HG02973 (cell line): ENCODE results near the gene LRP1B.
"Not testable (repeated sequence)": the region's sequence is repeated elsewhere in the genome, so short reads cannot be mapped to it uniquely, and the experiment has no call there.

Source experiments
- ATAC-seq: cut with Tn5 transposase; IDR thresholded peaks from one replicate; pipeline ENCODE4 v1.9.1; 2021; ENCODE audit warnings: moderate library complexity; ENCODE audit not compliant: unreplicated experiment

LRP1B gene

GRCh38 chr2:140344266-140344665 lies 1786.5 kb downstream of the LRP1B start:
- not testable (repeated sequence) for ATAC-seq

GRCh38 chr2:140338795-140339194 lies 1792.0 kb downstream of the LRP1B start:
- ATAC-seq, result no peak

GRCh38 chr2:140337061-140337460 lies 1793.8 kb downstream of the LRP1B start:
- ATAC-seq, result no peak

GRCh38 chr2:140316345-140316744 lies 1814.5 kb downstream of the LRP1B start:
- ATAC-seq, result no peak

GRCh38 chr2:140311905-140312304 lies 1818.9 kb downstream of the LRP1B start:
- no peak for ATAC-seq

- ATAC-seq, result no peak
Measured at GRCh38 chr2:140308706-140309105, 1822.1 kb downstream of the LRP1B start.

- ATAC-seq, result no peak
Measured at GRCh38 chr2:140307532-140307931, 1823.3 kb downstream of the LRP1B start.

- ATAC-seq, result no peak
Measured at GRCh38 chr2:140295767-140296166, 1835.0 kb downstream of the LRP1B start.

- ATAC-seq, result no peak
Measured at GRCh38 chr2:140288726-140289125, 1842.1 kb downstream of the LRP1B start.

- no peak for ATAC-seq
Measured at GRCh38 chr2:140288213-140288612, 1842.6 kb downstream of the LRP1B start.

- ATAC-seq, result no peak
Measured at GRCh38 chr2:140286377-140286776, 1844.4 kb downstream of the LRP1B start.

- ATAC-seq, result not testable (repeated sequence)
Measured at GRCh38 chr2:140277344-140277743, 1853.5 kb downstream of the LRP1B start.

- ATAC-seq, result no peak
Measured at GRCh38 chr2:140276661-140277060, 1854.2 kb downstream of the LRP1B start.

GRCh38 chr2:140275427-140275826 lies 1855.4 kb downstream of the LRP1B start:
- no peak for ATAC-seq

- ATAC-seq, result no peak
Measured at GRCh38 chr2:140274891-140275290, 1855.9 kb downstream of the LRP1B start.

- no peak for ATAC-seq
Measured at GRCh38 chr2:140273958-140274357, 1856.9 kb downstream of the LRP1B start.

- no peak for ATAC-seq
Measured at GRCh38 chr2:140273408-140273807, 1857.4 kb downstream of the LRP1B start.

- no peak for ATAC-seq
Measured at GRCh38 chr2:140270224-140270623, 1860.6 kb downstream of the LRP1B start.

- ATAC-seq, result no peak
Measured at GRCh38 chr2:140269000-140269399, 1861.8 kb downstream of the LRP1B start.

GRCh38 chr2:140262908-140263307 lies 1867.9 kb downstream of the LRP1B start:
- ATAC-seq, result no peak

GRCh38 chr2:140257692-140258300 lies 1873.0 kb downstream of the LRP1B start:
- no peak for ATAC-seq

- ATAC-seq, result no peak
Measured at GRCh38 chr2:140256080-140256479, 1874.7 kb downstream of the LRP1B start.

- no peak for ATAC-seq
Measured at GRCh38 chr2:140249821-140250220, 1881.0 kb downstream of the LRP1B start.
